ENCODE data around the gene PXMP4.

PXMP4 gene

GRCh38 chr20:33676652-33677645 lies 43.2 kb downstream of the PXMP4 start:
- DNase-seq (ENCODE audit: low read depth): no peak
- TF ChIP-seq CTCF (conservative IDR thresholded peaks at IDR 0.05; ENCODE audit: low read depth, low read length): no peak
- H3K4me3 ChIP-seq (ENCODE audit: low read depth, low read length): no peak overlapping the region

- TF ChIP-seq CTCF (conservative IDR thresholded peaks at IDR 0.05; ENCODE audit: low read depth, low read length): no peak
- DNase-seq (ENCODE audit: low read depth): no peak
- no peak overlapping the region for H3K4me3 ChIP-seq (ENCODE audit: low read depth, low read length)
Measured at GRCh38 chr20:33676121-33676520, 44.0 kb downstream of the PXMP4 start.

- DNase-seq (ENCODE audit: low read depth): peak; percentile 51
- no peak for TF ChIP-seq CTCF (conservative IDR thresholded peaks at IDR 0.05; ENCODE audit: low read depth, low read length)
- H3K4me3 ChIP-seq (ENCODE audit: low read depth, low read length): peak overlapping the region; percentile 72
Measured at GRCh38 chr20:33675136-33675959, 44.8 kb downstream of the PXMP4 start.

- peak within 1 kb of the TSS; percentile 72 for H3K4me3 ChIP-seq (ENCODE audit: low read depth, low read length)
- DNase-seq (ENCODE audit: low read depth): peak; percentile 71
- TF ChIP-seq CTCF (conservative IDR thresholded peaks at IDR 0.05; ENCODE audit: low read depth, low read length): no peak
Measured at GRCh38 chr20:33674294-33675135, 45.6 kb downstream of the PXMP4 start, which contains the start of gene NECAB3. TSS of gene NECAB3 (minus strand) at chr20:33674428. CDS start at chr20:33674352, 76 bp downstream.

- DNase-seq (ENCODE audit: low read depth): no peak
- peak overlapping the region; percentile 72 for H3K4me3 ChIP-seq (ENCODE audit: low read depth, low read length)
- no peak for TF ChIP-seq CTCF (conservative IDR thresholded peaks at IDR 0.05; ENCODE audit: low read depth, low read length)
Measured at GRCh38 chr20:33673410-33674293, 46.5 kb downstream of the PXMP4 start.

GRCh38 chr20:33673114-33673409 lies 47.0 kb downstream of the PXMP4 start:
- DNase-seq (ENCODE audit: low read depth): no peak
- no peak for TF ChIP-seq CTCF (conservative IDR thresholded peaks at IDR 0.05; ENCODE audit: low read depth, low read length)
- H3K4me3 ChIP-seq (ENCODE audit: low read depth, low read length): peak overlapping the region; percentile 72

Data from choroid plexus epithelial cell (primary cell).